GM19324 (cell line): ENCODE data around the gene C1orf122.

Experiments
- ATAC-seq: cut with Tn5 transposase; IDR thresholded peaks from one replicate; pipeline ENCODE4 v1.9.1; 2021; ENCODE audit warnings: mild to moderate bottlenecking, moderate library complexity; ENCODE audit not compliant: unreplicated experiment, low FRiP score

The C1orf122 gene

GRCh38 chr1:37797750-37798345 lies 9.7 kb upstream of the C1orf122 start:
- ATAC-seq = no peak

- no peak for ATAC-seq
Measured at GRCh38 chr1:37802439-37802838, 5.2 kb upstream of the C1orf122 start.

GRCh38 chr1:37807220-37807554 lies 403 bp upstream of the C1orf122 start:
- no peak for ATAC-seq

- peak; percentile 43 for ATAC-seq
Measured at GRCh38 chr1:37808369-37809319, 1.1 kb downstream of the C1orf122 start.

GRCh38 chr1:37809942-37810341 lies 2.4 kb downstream of the C1orf122 start:
- no peak for ATAC-seq

GRCh38 chr1:37811027-37811655 lies 3.6 kb downstream of the C1orf122 start:
- ATAC-seq = no peak

GRCh38 chr1:37813529-37814145 lies 6.0 kb downstream of the C1orf122 start:
- no peak for ATAC-seq

GRCh38 chr1:37814252-37814651 lies 6.7 kb downstream of the C1orf122 start:
- no peak for ATAC-seq

GRCh38 chr1:37817481-37817880 lies 9.9 kb downstream of the C1orf122 start:
- no peak for ATAC-seq

- no peak for ATAC-seq
Measured at GRCh38 chr1:37821481-37821880, 13.9 kb downstream of the C1orf122 start.

GRCh38 chr1:37822906-37823815 lies 15.6 kb downstream of the C1orf122 start:
- ATAC-seq = no peak

GRCh38 chr1:37824001-37824400 lies 16.4 kb downstream of the C1orf122 start:
- ATAC-seq = no peak

GRCh38 chr1:37825506-37825905 lies 17.9 kb downstream of the C1orf122 start:
- ATAC-seq = no peak

GRCh38 chr1:37828410-37829074 lies 21.0 kb downstream of the C1orf122 start:
- ATAC-seq = no peak

GRCh38 chr1:37831109-37831508 lies 23.5 kb downstream of the C1orf122 start:
- ATAC-seq = no peak

GRCh38 chr1:37831809-37832208 lies 24.2 kb downstream of the C1orf122 start:
- ATAC-seq = no peak

GRCh38 chr1:37836788-37837187 lies 29.2 kb downstream of the C1orf122 start:
- ATAC-seq = no peak

GRCh38 chr1:37839676-37840075 lies 32.1 kb downstream of the C1orf122 start:
- ATAC-seq = no peak

- no peak for ATAC-seq
Measured at GRCh38 chr1:37840711-37841110, 33.1 kb downstream of the C1orf122 start.

GRCh38 chr1:37841652-37842051 lies 34.1 kb downstream of the C1orf122 start:
- no peak for ATAC-seq
